Astrocyte of the cerebellum (primary cell): Measurements from ENCODE around the gene ATP6V1C2.

Experiments used
- DNase-seq: peaks from one replicate; pipeline ENCODE4 v3.0.0-alpha.2; 2011; ENCODE audit warnings: low read depth
- H3K4me3 ChIP-seq: 2 replicates; pipeline ENCODE4 v1.5.1; 2011; ENCODE audit warnings: mild to moderate bottlenecking, low read depth, low read length, moderate library complexity
- in situ Hi-C: cut with HindIII; loops from 2 replicates; pipeline ENCODE4 v1.10.0; 2017; ENCODE audit warnings: low sequenced_read_pairs
- TF ChIP-seq, protein P1 (sequence below): IDR thresholded peaks from 2 replicates; pipeline ENCODE4 v1.5.1; 2012; ENCODE audit warnings: low read length, low read depth, moderate library complexity, mild to moderate bottlenecking; ENCODE audit errors: missing control alignments

ATP6V1C2 gene, protein sequence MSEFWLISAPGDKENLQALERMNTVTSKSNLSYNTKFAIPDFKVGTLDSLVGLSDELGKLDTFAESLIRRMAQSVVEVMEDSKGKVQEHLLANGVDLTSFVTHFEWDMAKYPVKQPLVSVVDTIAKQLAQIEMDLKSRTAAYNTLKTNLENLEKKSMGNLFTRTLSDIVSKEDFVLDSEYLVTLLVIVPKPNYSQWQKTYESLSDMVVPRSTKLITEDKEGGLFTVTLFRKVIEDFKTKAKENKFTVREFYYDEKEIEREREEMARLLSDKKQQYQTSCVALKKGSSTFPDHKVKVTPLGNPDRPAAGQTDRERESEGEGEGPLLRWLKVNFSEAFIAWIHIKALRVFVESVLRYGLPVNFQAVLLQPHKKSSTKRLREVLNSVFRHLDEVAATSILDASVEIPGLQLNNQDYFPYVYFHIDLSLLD

DNA sequence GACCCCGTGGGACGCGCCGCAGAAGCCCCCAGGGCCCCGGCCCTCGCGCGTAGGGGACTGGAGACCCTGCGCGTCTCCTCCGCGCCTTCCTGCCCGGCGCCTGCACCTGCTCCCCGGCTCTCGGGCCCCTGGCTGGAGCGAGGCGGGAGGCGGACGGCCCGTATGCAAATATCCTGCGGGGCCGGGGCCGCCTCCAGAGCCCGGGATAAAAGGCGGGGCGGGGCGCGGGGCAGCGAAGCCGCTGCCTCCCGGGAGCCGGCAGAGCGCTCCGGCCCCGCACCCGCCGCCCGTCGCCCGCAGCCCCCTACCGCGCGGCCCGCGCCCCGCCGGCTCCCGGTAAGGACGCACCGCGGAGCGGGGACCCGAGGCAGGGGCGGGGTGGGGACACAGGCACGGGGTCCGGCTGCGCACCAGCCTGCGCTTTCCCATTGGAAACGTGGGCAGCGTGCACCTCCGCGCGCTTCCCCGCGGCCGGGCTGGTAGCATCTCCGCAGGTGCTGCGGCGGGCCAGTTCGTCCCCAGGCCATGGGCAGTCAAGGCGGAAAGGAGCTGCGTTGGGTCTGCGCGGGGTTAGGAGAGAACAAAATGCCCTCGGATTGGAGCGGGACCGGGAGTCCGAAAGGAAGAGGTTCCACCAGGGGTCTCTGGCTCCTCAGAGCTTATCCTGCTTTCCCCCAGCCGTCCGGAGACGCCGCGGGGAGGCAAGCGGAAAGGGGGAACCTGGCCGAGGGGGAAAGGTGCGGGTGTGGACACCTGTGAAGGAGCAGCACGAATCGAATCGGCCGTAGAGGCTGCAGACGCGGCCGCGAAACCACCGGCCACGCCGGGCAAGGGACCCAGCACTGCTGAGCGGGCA is at the start of gene ATP6V1C2:
Gene ATP6V1C2, plus strand, starts transcription at position 235 of the 856 bp plus-strand sequence. CDS start 1,220 bp downstream, outside the sequence.
- TF ChIP-seq, protein P1, sequence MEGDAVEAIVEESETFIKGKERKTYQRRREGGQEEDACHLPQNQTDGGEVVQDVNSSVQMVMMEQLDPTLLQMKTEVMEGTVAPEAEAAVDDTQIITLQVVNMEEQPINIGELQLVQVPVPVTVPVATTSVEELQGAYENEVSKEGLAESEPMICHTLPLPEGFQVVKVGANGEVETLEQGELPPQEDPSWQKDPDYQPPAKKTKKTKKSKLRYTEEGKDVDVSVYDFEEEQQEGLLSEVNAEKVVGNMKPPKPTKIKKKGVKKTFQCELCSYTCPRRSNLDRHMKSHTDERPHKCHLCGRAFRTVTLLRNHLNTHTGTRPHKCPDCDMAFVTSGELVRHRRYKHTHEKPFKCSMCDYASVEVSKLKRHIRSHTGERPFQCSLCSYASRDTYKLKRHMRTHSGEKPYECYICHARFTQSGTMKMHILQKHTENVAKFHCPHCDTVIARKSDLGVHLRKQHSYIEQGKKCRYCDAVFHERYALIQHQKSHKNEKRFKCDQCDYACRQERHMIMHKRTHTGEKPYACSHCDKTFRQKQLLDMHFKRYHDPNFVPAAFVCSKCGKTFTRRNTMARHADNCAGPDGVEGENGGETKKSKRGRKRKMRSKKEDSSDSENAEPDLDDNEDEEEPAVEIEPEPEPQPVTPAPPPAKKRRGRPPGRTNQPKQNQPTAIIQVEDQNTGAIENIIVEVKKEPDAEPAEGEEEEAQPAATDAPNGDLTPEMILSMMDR: no peak
- DNase-seq: no peak
- in situ Hi-C loops: no loop called here
- peak within 1 kb of the TSS; percentile 31 for H3K4me3 ChIP-seq

DNA sequence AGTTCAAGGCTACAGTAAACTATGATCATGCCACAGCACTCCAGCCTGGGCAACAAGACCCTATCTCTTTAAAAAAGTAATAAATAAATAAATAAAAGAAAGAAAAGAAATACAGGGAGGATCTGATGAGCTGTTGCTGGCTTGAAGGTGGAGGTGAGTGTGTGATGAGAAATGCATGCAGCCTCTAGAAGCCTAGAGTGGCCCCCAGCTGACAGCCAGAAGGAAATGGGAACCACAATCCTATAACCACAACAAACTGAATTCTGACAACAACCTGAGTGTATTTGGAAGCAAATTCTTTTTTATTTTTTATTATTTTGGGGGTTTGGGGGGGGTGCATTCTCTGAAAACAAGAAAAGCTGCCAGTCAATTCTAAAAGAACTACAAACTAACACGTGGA is 46.3 kb upstream of the ATP6V1C2 start:
- TF ChIP-seq, protein P1: no peak
- in situ Hi-C loops: no loop called here
- H3K4me3 ChIP-seq: no peak overlapping the region
- DNase-seq: no peak

DNA sequence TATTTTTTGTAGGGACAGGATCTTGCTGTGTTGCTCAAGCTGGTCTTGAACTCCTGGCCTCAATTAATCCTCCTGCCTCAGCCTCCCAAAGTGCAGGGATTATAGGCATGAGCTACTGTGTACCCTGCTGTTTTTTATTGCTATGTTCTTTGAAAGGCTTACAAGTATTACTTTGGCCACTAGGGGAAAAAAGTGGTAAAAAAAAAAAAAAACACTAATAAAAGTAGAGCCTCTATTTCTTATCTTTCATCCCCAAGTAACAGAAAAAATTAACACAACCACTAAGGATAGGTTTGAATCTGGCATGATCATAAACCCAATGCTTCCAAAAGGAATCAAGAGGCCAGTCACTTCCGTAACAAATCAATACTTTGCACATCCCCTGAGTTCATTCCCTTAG is 43.2 kb upstream of the ATP6V1C2 start:
- DNase-seq: no peak
- in situ Hi-C loops: no loop called here
- TF ChIP-seq, protein P1: peak; percentile 20
- H3K4me3 ChIP-seq: no peak overlapping the region

DNA sequence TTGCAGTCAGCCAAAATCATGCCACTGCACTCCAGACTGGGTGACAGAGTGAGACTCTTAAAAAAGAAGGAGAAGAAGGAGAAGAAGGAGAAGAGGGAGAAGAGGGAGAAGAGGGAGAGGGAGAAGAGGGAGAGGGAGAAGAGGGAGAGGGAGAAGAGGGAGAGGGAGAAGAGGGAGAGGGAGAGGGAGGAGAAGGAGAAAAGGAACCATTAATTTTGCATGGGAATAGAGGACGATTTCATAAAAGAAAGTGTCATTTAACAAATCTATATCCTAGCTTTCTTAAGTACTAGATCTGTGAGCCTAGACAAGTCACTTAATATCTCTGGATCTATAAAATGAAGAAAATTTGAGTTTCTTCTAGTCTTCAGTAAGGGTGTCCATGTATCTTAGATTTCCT is 41.2 kb upstream of the ATP6V1C2 start:
- in situ Hi-C loops: loop anchor here (10.0 kb wide), 1 partner anchor 65 kb away; no protein-coding TSS in a partner anchor
- TF ChIP-seq, protein P1: no peak

DNA sequence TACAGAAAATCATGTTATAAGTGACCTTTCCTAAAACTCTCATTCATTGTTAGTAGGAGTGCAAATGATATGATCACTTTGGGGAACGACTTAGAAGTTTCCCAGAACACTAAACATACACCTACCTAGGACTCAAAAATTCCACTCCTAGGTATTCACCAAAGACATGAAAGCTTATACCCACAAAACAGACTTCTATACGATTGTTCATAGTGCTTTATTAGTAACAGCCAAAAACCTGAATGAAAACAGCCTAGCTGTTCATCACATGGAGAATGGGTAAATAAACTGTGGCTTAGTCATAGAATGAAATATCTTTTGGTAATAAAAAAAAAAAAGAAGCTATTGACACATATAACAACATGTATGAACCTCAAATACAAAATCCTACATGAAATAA is 40.5 kb upstream of the ATP6V1C2 start:
- no peak overlapping the region for H3K4me3 ChIP-seq
- in situ Hi-C loops: loop anchor here (10.0 kb wide), 1 partner anchor 64 kb away; no protein-coding TSS in a partner anchor
- TF ChIP-seq, protein P1: no peak
- DNase-seq: no peak

More for the DNA sequence above, 41.2 kb upstream of the ATP6V1C2 start:
- no peak overlapping the region for H3K4me3 ChIP-seq
- no peak for DNase-seq

DNA sequence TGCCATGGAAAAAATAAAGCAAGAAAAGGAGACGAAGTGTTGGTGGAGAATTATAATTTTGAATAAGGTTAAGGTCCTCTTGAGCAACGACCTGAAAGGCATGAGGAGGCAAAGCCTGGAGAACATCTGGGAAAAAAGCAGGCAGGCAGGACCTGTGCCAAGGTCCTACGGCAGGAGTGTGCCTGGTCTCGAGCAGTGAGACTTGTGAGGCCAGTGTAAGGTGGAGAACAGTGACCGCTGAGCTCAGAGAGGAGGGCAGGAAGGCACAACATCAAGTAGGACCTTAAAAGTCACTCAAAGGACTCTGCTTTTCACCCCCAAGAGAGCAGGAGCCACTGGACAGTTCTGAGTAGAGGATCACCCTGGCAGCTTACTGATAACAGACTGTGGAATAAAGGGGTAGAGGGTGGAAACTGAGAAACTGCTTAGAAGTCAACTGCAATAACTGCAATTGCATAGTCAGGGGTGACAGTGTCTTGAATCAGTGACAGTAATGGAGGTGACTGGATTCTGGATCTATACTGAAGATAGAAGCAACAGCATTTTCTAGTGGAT is 35.2 kb upstream of the ATP6V1C2 start:
- no peak for DNase-seq
- in situ Hi-C loops: loop anchor here (10.0 kb wide), 1 partner anchor 59 kb away; no protein-coding TSS in a partner anchor
- TF ChIP-seq, protein P1: no peak
- no peak overlapping the region for H3K4me3 ChIP-seq
